HepG2 (cell line): ENCODE results near the gene CDC37. TPM values are rescaled to one million over a fixed set of nuclear protein-coding genes. Genes with fewer than 3 reads are reported as not detected.

ENCODE experiments used
- ATAC-seq: fragments of 200-7000 bp; cut with Tn5 transposase; 3 replicates; pipeline ENCODE4 v1.9.1; 2020; ENCODE audit warnings: mild to moderate bottlenecking, moderate library complexity
- BruUV-seq: library from RNA; stranded (reverse); fragments of 400-500 nt; replicated peaks from 2 replicates; lab custom pipeline; 2021; lab: Mats Ljungman, UMichigan
- CTCF ChIA-PET: fragments of 300-600 bp; formaldehyde crosslinking; extraction: SDS; loops from one replicate; lab custom pipeline; 2021; ENCODE audit warnings: low total read pairs, inconsistent platforms, low intra/inter-chr PET ratio; lab: Yijun Ruan, JAX
- POLR2A ChIA-PET: fragments of 350-600 bp; sonication (Branson Sonifier 250); formaldehyde crosslinking; loops from one replicate; lab custom pipeline; 2020; ENCODE audit warnings: antibody characterized with exemption, inconsistent platforms; lab: Yijun Ruan, JAX
- DNase-seq: peaks from one replicate; pipeline ENCODE4 v3.0.0-alpha.2; 2015; ENCODE audit warnings: low spot score
- FAIRE-seq: peaks from 3 replicates; lab custom pipeline; 2011; peaks lifted over from hg19 to GRCh38; lab: Jason Lieb, UNC
- H2AFZ ChIP-seq: one replicate; pipeline ENCODE4 v1.6.1; 2011; ENCODE audit warnings: low read length, inconsistent platforms
- H3K27ac ChIP-seq: fragments of 300-600 bp; 3 replicates; pipeline ENCODE4 v1.8.0; 2011; ENCODE audit warnings: mixed run types, mild to moderate bottlenecking, mixed read lengths, low read length, inconsistent platforms; ENCODE audit not compliant: insufficient read depth; ENCODE audit errors: extremely low read length
- H3K27me3 ChIP-seq, 2 experiments: fragments of 200-600 bp in 1 of 2; 2 replicates in 1 of 2; 3 replicates in 1 of 2; pipeline versions ENCODE4 v1.6.0 to v1.8.0; 2011; ENCODE audit warnings: low read length in 2 of 2, mild to moderate bottlenecking in 2 of 2, moderate library complexity in 2 of 2, inconsistent platforms in 1 of 2; ENCODE audit not compliant: insufficient read depth in 2 of 2, control insufficient read depth in 1 of 2
- H3K36me3 ChIP-seq, 2 experiments: fragments of 200-600 bp in 1 of 2; replicated peaks in 1 of 2; 2 replicates in 1 of 2; 3 replicates in 1 of 2; pipeline versions ENCODE4 v1.5.1 to v1.8.0; 2011; ENCODE audit warnings: low read length in 2 of 2, inconsistent platforms in 1 of 2; ENCODE audit not compliant: insufficient read depth in 2 of 2, control insufficient read depth in 1 of 2
- H3K4me1 ChIP-seq: 2 replicates; pipeline ENCODE4 v1.5.1; 2012; ENCODE audit warnings: low read length, inconsistent platforms; ENCODE audit not compliant: insufficient read depth
- H3K4me2 ChIP-seq: 2 replicates; pipeline ENCODE4 v1.6.0; 2011; ENCODE audit warnings: low read depth, low read length, inconsistent platforms
- H3K4me3 ChIP-seq, 3 experiments: fragments of 200-600 bp in 1 of 3; sonication (generic), shearing (Covaris generic) in 1 of 3; replicated peaks in 1 of 3; 2 replicates each; pipeline ENCODE4 v1.5.1; 2011 to 2016; ENCODE audit warnings: low read length in 3 of 3, inconsistent platforms in 2 of 3, low read depth in 2 of 3, mild to moderate bottlenecking in 2 of 3, control low read depth in 1 of 3, mixed read lengths in 1 of 3; ENCODE audit not compliant: insufficient read depth in 1 of 3
- H3K79me2 ChIP-seq: one replicate; pipeline ENCODE4 v1.6.1; 2011; ENCODE audit warnings: low read length, inconsistent platforms; ENCODE audit not compliant: insufficient read depth
- H3K9ac ChIP-seq: 2 replicates; pipeline ENCODE4 v1.6.0; 2011; ENCODE audit warnings: mild to moderate bottlenecking, low read depth, low read length, inconsistent platforms; ENCODE audit not compliant: insufficient read depth
- H3K9me3 ChIP-seq: 2 replicates; pipeline ENCODE4 v1.5.1; 2012; ENCODE audit warnings: mild to moderate bottlenecking, low read length
- H4K20me1 ChIP-seq: 2 replicates; pipeline ENCODE4 v1.6.0; 2011; ENCODE audit warnings: inconsistent platforms, mild to moderate bottlenecking, low read length, moderate library complexity; ENCODE audit not compliant: insufficient read depth
- JUND ChIP-seq: sonication (generic); formaldehyde crosslinking; IDR thresholded peaks from 2 replicates; pipeline ENCODE4 v1.8.0; 2022; ENCODE audit warnings: mild to moderate bottlenecking, missing genetic modification reagents
- MZF1 ChIP-seq: sonication (generic); formaldehyde crosslinking; IDR thresholded peaks from 2 replicates; pipeline ENCODE4 v1.8.1; 2023; ENCODE audit warnings: mild to moderate bottlenecking, missing genetic modification reagents, borderline replicate concordance
- NFE2L2 ChIP-seq: fragments of 150-350 bp; IDR thresholded peaks from 2 replicates; pipeline ENCODE4 v1.6.1; 2014; ENCODE audit warnings: low read length
- PHB2 ChIP-seq: fragments of 450-650 bp; IDR thresholded peaks from 2 replicates; pipeline ENCODE4 v1.6.1; 2018; ENCODE audit not compliant: partially characterized antibody
- REL ChIP-seq: sonication (generic); formaldehyde crosslinking; conservative IDR thresholded peaks from 2 replicates; pipeline ENCODE4 v1.8.0; 2022; ENCODE audit warnings: mild to moderate bottlenecking, missing genetic modification reagents, moderate library complexity
- SAP130 ChIP-seq: IDR thresholded peaks from 2 replicates; pipeline ENCODE4 v1.6.1; 2016; ENCODE audit warnings: low read depth
- SRSF4 ChIP-seq: fragments of 200-400 bp; formaldehyde crosslinking; IDR thresholded peaks from one replicate; pipeline ENCODE4 v1.6.1; 2018; ENCODE audit warnings: mild to moderate bottlenecking, low read depth, low read length, moderate library complexity; ENCODE audit not compliant: poor library complexity, severe bottlenecking
- ZBTB42 ChIP-seq: sonication (generic); formaldehyde crosslinking; IDR thresholded peaks from 2 replicates; pipeline ENCODE4 v1.5.0; 2020; ENCODE audit warnings: mild to moderate bottlenecking, missing genetic modification reagents
- ZNF18 ChIP-seq: sonication (generic); formaldehyde crosslinking; IDR thresholded peaks from 2 replicates; pipeline ENCODE4 v1.8.0; 2022; ENCODE audit warnings: mild to moderate bottlenecking, missing genetic modification reagents; ENCODE audit not compliant: insufficient replicate concordance
- ZNF253 ChIP-seq: sonication (generic); formaldehyde crosslinking; IDR thresholded peaks from 2 replicates; pipeline ENCODE4 v1.8.0; 2022; ENCODE audit warnings: mild to moderate bottlenecking, missing genetic modification reagents, borderline replicate concordance
- ZNF263 ChIP-seq: sonication (generic); formaldehyde crosslinking; IDR thresholded peaks from 2 replicates; pipeline ENCODE4 v1.4.0; 2020; ENCODE audit warnings: missing genetic modification reagents
- ZNF414 ChIP-seq: sonication (generic); formaldehyde crosslinking; IDR thresholded peaks from 2 replicates; pipeline ENCODE4 v1.5.0; 2020; ENCODE audit warnings: missing genetic modification reagents
- ZNF598 ChIP-seq: sonication (generic); formaldehyde crosslinking; IDR thresholded peaks from 2 replicates; pipeline ENCODE4 v1.5.1; 2020; ENCODE audit warnings: mild to moderate bottlenecking, missing genetic modification reagents, borderline replicate concordance
- ZNF713 ChIP-seq: sonication (generic); formaldehyde crosslinking; IDR thresholded peaks from 2 replicates; pipeline ENCODE4 v1.4.0; 2020; ENCODE audit warnings: mild to moderate bottlenecking, missing genetic modification reagents
- WGBS: methylation state at CpG from one replicate; pipeline ENCODE4 v1.1.6; 2017; ENCODE audit warnings: low lambda C conversion rate; 5-methylcytosine and 5-hydroxymethylcytosine counted together
- in situ Hi-C: cut with HindIII; loops from 2 replicates; pipeline ENCODE4 v1.10.0; 2017; ENCODE audit warnings: low pct_unique_long_range_greater_than_20kb; ENCODE audit not compliant: extremely low pct_ligation_motif_present
- intact Hi-C: fragments of 100-400 bp; cut with micrococcal nuclease; formaldehyde crosslinking; loops from one replicate; pipeline ENCODE4 v1.10.0; 2022; ENCODE audit not compliant: unreplicated experiment
- polyA plus RNA-seq, 8 experiments: library from polyadenylated mRNA; depleted of rRNA in 3 of 8; stranded (reverse) in 7 of 8; unstranded in 1 of 8; fragments of >200 nt; fragmentation: Illumina TruSeq in 4 of 8; extraction: Trizol in 4 of 8; gene quantifications; 2 replicates each; pipeline versions ENCODE4 v1.2.1 to v1.2.3, GENCODE V29; 2011 to 2016; ENCODE audit warnings: low read depth in 4 of 8, missing spikeins in 1 of 8, mixed read lengths in 1 of 8; ENCODE audit not compliant: insufficient read depth in 1 of 8
- total RNA-seq, 5 experiments: library from RNA; depleted of rRNA; stranded (reverse); fragments of >200 nt; fragmentation: Illumina TruSeq; extraction: Trizol; gene quantifications; 2 replicates each; pipeline ENCODE4 v1.2.3, GENCODE V29; 2016; ENCODE audit warnings: low read depth in 1 of 5
- TF ChIP-seq, protein P1 (sequence below): sonication (generic); formaldehyde crosslinking; IDR thresholded peaks from 2 replicates; pipeline ENCODE4 v1.9.0; 2021; ENCODE audit warnings: missing genetic modification reagents, mild to moderate bottlenecking, borderline replicate concordance

Gene CDC37
- total and polyA plus RNA-seq, 2 of the 13 experiments (the other 11 are each of a cell fraction or from before 2014, with no cell fraction given): 158 to 177 TPM

- Histone ChIP-seq H3K9ac (no peak overlapping the region), H3K27me3 (no peaks in the 10 kb centered on the region), H4K20me1 (no peaks in the 10 kb centered on the region)
- no peak; the same call in 2 of the 3 replicates for ATAC-seq
- in situ Hi-C loops: no loop called here
- WGBS: 96% methylated on average over 14 of the region's 16 CpGs
- TF ChIP-seq REL (no peak), ZNF18 (CRISPR knock-in tag) (no peak), ZNF713 (no peak)
- TF ChIP-seq, all 625 proteins: peak for 0
- H3K36me3 ChIP-seq: peaks cover 20 to 24% of the 10 kb centered on the region in 2 experiments
- intact Hi-C loops: no loop called here
- no peaks in the 10 kb centered on the region for H3K9me3 ChIP-seq
- ChIA-PET POLR2A (no interaction called here), CTCF (no interaction called here)
- H3K79me2 ChIP-seq: no peaks in the 10 kb centered on the region
- BruUV-seq: no TSS peak
- FAIRE-seq: no peak
- H3K4me3 ChIP-seq: no peak overlapping the region
- no peak overlapping the region for H3K27ac ChIP-seq
- no peaks in the 10 kb centered on the region for H3K4me1 ChIP-seq
- no peak overlapping the region for H2AFZ ChIP-seq
- DNase-seq: no peak
- H3K4me2 ChIP-seq: no peak overlapping the region
Observed at GRCh38 chr19:10361569-10362011, 41.8 kb downstream of the CDC37 start.

DNA sequence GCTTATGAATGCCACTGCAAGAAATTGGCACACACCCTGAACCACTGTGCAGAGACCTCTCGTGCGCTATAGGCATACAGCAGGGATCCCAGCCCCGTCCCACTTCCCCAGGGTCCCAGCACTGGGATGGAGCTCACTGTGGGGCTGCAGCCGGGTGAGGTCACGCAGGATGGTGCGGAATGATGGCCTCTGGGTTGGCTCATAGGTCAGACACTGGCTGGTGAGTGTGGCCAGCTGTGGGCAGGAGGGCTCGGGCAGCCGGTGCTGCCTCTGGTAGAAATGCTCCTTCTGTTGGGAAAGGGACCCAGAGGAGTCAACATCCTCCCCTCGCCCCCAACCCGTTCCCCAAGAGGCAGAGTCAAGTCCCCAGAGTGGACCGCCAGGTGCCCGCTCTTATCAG, 46.9 kb downstream of the CDC37 start:
- ATAC-seq: no peak
- Histone ChIP-seq H3K9me3 (no peaks in the 10 kb centered on the region), H3K27ac (no peak overlapping the region), H2AFZ (no peak overlapping the region), H3K9ac (no peak overlapping the region), H3K4me2 (no peak overlapping the region), H3K4me1 (no peaks in the 10 kb centered on the region), H3K4me3 (no peak overlapping the region), H4K20me1 (no peaks in the 10 kb centered on the region), H3K27me3 (no peaks in the 10 kb centered on the region), H3K36me3 (peaks cover 6 to 14% of the 10 kb centered on the region in 2 experiments; a peak in 4 of 5 replicates), H3K79me2 (no peaks in the 10 kb centered on the region)
- no peak for DNase-seq
- FAIRE-seq: no peak
- no TSS peak for BruUV-seq
- intact Hi-C loops: no loop called here
- ChIA-PET POLR2A (no interaction called here), CTCF (no interaction called here)
- 98% methylated on average over 6 of the region's 12 CpGs for WGBS
- in situ Hi-C loops: no loop called here
- TF ChIP-seq ZNF253 (CRISPR knock-in tag) (no peak), ZNF414 (CRISPR knock-in tag) (no peak), ZNF598 (CRISPR knock-in tag) (no peak), ZBTB42 (no peak), SAP130 (CRISPR knock-in tag) (no peak), MZF1 (no peak), SRSF4 (no peak), NFE2L2 (no peak), PHB2 (no peak), ZNF263 (CRISPR knock-in tag) (no peak), JUND (no peak)
- TF ChIP-seq, protein P1, sequence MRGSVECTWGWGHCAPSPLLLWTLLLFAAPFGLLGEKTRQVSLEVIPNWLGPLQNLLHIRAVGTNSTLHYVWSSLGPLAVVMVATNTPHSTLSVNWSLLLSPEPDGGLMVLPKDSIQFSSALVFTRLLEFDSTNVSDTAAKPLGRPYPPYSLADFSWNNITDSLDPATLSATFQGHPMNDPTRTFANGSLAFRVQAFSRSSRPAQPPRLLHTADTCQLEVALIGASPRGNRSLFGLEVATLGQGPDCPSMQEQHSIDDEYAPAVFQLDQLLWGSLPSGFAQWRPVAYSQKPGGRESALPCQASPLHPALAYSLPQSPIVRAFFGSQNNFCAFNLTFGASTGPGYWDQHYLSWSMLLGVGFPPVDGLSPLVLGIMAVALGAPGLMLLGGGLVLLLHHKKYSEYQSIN (CRISPR knock-in tag): no peak
